Measurements from ENCODE around the gene C2orf15. TPM values are rescaled to one million over a fixed set of nuclear protein-coding genes. Genes with fewer than 3 reads are reported as not detected.
A peak's percentile ranks its signal among the peaks of the same experiment; 100 is the strongest.
"Not testable (repeated sequence)": the region's sequence is repeated elsewhere in the genome, so short reads cannot be mapped to it uniquely, and the experiment has no call there.

C2orf15 gene
- total RNA-seq, 1 experiment from 2014 or later, result 6.9 TPM

GRCh38 chr2:99188357-99188756 lies 46.9 kb downstream of the C2orf15 start:
- DNase-seq, result no peak
- no peak for TF ChIP-seq CTCF (IDR thresholded peaks at IDR 0.05; ENCODE audit: unreplicated experiment)
- Mint-ChIP-seq H3K4me1 (ENCODE audit: low read depth, unreplicated experiment) (peaks cover 2% of the 10 kb centered on the region), H3K9me3 (ENCODE audit: low read depth, unreplicated experiment) (no peaks in the 10 kb centered on the region), H3K36me3 (ENCODE audit: insufficient read depth, unreplicated experiment) (peaks cover 10% of the 10 kb centered on the region), H3K4me3 (ENCODE audit: low read depth, unreplicated experiment) (no peak overlapping the region), H3K27ac (ENCODE audit: unreplicated experiment) (no peak overlapping the region), H3K27me3 (ENCODE audit: unreplicated experiment) (no peaks in the 10 kb centered on the region)
- CTCF ChIA-PET, result no interaction called here
- no TSS peak for BruUV-seq (replicated peaks)
- intact Hi-C loops (cut with micrococcal nuclease; ENCODE audit: unreplicated experiment), result no loop called here

GRCh38 chr2:99190548-99190947 lies 49.0 kb downstream of the C2orf15 start:
- H3K9me3 Mint-ChIP-seq (ENCODE audit: low read depth, unreplicated experiment), result no peaks in the 10 kb centered on the region
- no peak overlapping the region for H3K27ac Mint-ChIP-seq (ENCODE audit: unreplicated experiment)
- CTCF ChIA-PET, result interaction anchor here (0.8 kb wide), 1 partner anchor 73 kb away, joined by 8 read pairs; no protein-coding TSS in a partner anchor

GRCh38 chr2:99192364-99192763 lies 50.9 kb downstream of the C2orf15 start:
- DNase-seq; CTCF ChIA-PET; H3K27ac Mint-ChIP-seq (ENCODE audit: unreplicated experiment); H3K9me3 Mint-ChIP-seq (ENCODE audit: low read depth, unreplicated experiment); BruUV-seq (replicated peaks); H3K4me1 Mint-ChIP-seq (ENCODE audit: low read depth, unreplicated experiment); H3K4me3 Mint-ChIP-seq (ENCODE audit: low read depth, unreplicated experiment); H3K27me3 Mint-ChIP-seq (ENCODE audit: unreplicated experiment); intact Hi-C loops (cut with micrococcal nuclease; ENCODE audit: unreplicated experiment): not testable (repeated sequence)
- peaks cover 15% of the 10 kb centered on the region for H3K36me3 Mint-ChIP-seq (ENCODE audit: insufficient read depth, unreplicated experiment)

More at GRCh38 chr2:99190548-99190947, 49.0 kb downstream of the C2orf15 start:
- Mint-ChIP-seq H3K4me3 (ENCODE audit: low read depth, unreplicated experiment) (no peak overlapping the region), H3K27me3 (ENCODE audit: unreplicated experiment) (no peaks in the 10 kb centered on the region), H3K4me1 (ENCODE audit: low read depth, unreplicated experiment) (no peaks in the 10 kb centered on the region), H3K36me3 (ENCODE audit: insufficient read depth, unreplicated experiment) (peaks cover 10% of the 10 kb centered on the region)
- no peak for TF ChIP-seq CTCF (IDR thresholded peaks at IDR 0.05; ENCODE audit: unreplicated experiment)
- no peak for DNase-seq
- intact Hi-C loops (cut with micrococcal nuclease; ENCODE audit: unreplicated experiment), result no loop called here
- no TSS peak for BruUV-seq (replicated peaks)

GRCh38 chr2:99198103-99198841 lies 56.8 kb downstream of the C2orf15 start:
- Mint-ChIP-seq H3K27ac (ENCODE audit: unreplicated experiment) (no peak overlapping the region), H3K4me1 (ENCODE audit: low read depth, unreplicated experiment) (no peaks in the 10 kb centered on the region)

More at GRCh38 chr2:99198103-99198841, 56.8 kb downstream of the C2orf15 start:
- Mint-ChIP-seq H3K27me3 (ENCODE audit: unreplicated experiment) (no peaks in the 10 kb centered on the region), H3K9me3 (ENCODE audit: low read depth, unreplicated experiment) (no peaks in the 10 kb centered on the region), H3K36me3 (ENCODE audit: insufficient read depth, unreplicated experiment) (peaks cover 6% of the 10 kb centered on the region), H3K4me3 (ENCODE audit: low read depth, unreplicated experiment) (no peak overlapping the region)
- intact Hi-C loops (cut with micrococcal nuclease; ENCODE audit: unreplicated experiment), result no loop called here
- DNase-seq, result peak; percentile 4
- no peak for TF ChIP-seq CTCF (IDR thresholded peaks at IDR 0.05; ENCODE audit: unreplicated experiment)
- BruUV-seq (replicated peaks), result no TSS peak
- CTCF ChIA-PET, result no interaction called here
